ENCODE results near the gene SLC16A2. TPM values are rescaled to one million over a fixed set of nuclear protein-coding genes. Genes with fewer than 3 reads are reported as not detected.

The SLC16A2 gene
- total and polyA plus RNA-seq, 9 donors: 18.9 to 56.0 (median 45.1) TPM

GRCh38 chrX:74434336-74434735 lies 13.0 kb downstream of the SLC16A2 start:
- no peak for DNase-seq
- no CpG with 5 or more reads among the region's 1 CpG for WGBS (ENCODE audit: insufficient coverage)

GRCh38 chrX:74437530-74437929 lies 16.2 kb downstream of the SLC16A2 start:
- no peaks in the 10 kb centered on the region for H3K36me3 ChIP-seq (ENCODE audit: control insufficient read depth, insufficient read depth, low read length)
- H3K4me1 ChIP-seq (ENCODE audit: control insufficient read depth, insufficient read depth, low read length): peaks cover 4% of the 10 kb centered on the region
- peaks cover 13% of the 10 kb centered on the region for H3K27me3 ChIP-seq (ENCODE audit: control insufficient read depth, insufficient read depth, low read length)
- H3K27ac ChIP-seq (ENCODE audit: low read length): no peak overlapping the region
- no peaks in the 10 kb centered on the region for H3K9me3 ChIP-seq (replicated peaks; ENCODE audit: control insufficient read depth, low read depth, low read length)
- 60% methylated on average over 1 of the region's 2 CpGs for WGBS (ENCODE audit: insufficient coverage)
- H3K4me3 ChIP-seq (ENCODE audit: low read length): no peak overlapping the region
- no peak for DNase-seq

More at GRCh38 chrX:74434336-74434735, 13.0 kb downstream of the SLC16A2 start:
- H3K4me3 ChIP-seq (ENCODE audit: low read length): no peak overlapping the region
- no peaks in the 10 kb centered on the region for H3K9me3 ChIP-seq (replicated peaks; ENCODE audit: control insufficient read depth, low read depth, low read length)
- H3K27ac ChIP-seq (ENCODE audit: low read length): no peak overlapping the region
- peaks cover 2% of the 10 kb centered on the region for H3K4me1 ChIP-seq (ENCODE audit: control insufficient read depth, insufficient read depth, low read length)
- H3K27me3 ChIP-seq (ENCODE audit: control insufficient read depth, insufficient read depth, low read length): peaks cover 11% of the 10 kb centered on the region
- H3K36me3 ChIP-seq (ENCODE audit: control insufficient read depth, insufficient read depth, low read length): no peaks in the 10 kb centered on the region

- no peaks in the 10 kb centered on the region for H3K36me3 ChIP-seq (ENCODE audit: control insufficient read depth, insufficient read depth, low read length)
- 45% methylated on average over 2 of the region's 3 CpGs for WGBS (ENCODE audit: insufficient coverage)
- no peak overlapping the region for H3K4me3 ChIP-seq (ENCODE audit: low read length)
- DNase-seq: peak; percentile 52
- peaks cover 19% of the 10 kb centered on the region for H3K27me3 ChIP-seq (ENCODE audit: control insufficient read depth, insufficient read depth, low read length)
- H3K4me1 ChIP-seq (ENCODE audit: control insufficient read depth, insufficient read depth, low read length): peaks cover 4% of the 10 kb centered on the region
- H3K9me3 ChIP-seq (replicated peaks; ENCODE audit: control insufficient read depth, low read depth, low read length): no peaks in the 10 kb centered on the region
- H3K27ac ChIP-seq (ENCODE audit: low read length): peak overlapping the region; percentile 35
Observed at GRCh38 chrX:74438764-74439163, 17.5 kb downstream of the SLC16A2 start.

- Histone ChIP-seq H3K4me1 (ENCODE audit: control insufficient read depth, insufficient read depth, low read length) (no peaks in the 10 kb centered on the region), H3K27me3 (ENCODE audit: control insufficient read depth, insufficient read depth, low read length) (peaks cover 10% of the 10 kb centered on the region), H3K4me3 (ENCODE audit: low read length) (no peak overlapping the region), H3K36me3 (ENCODE audit: control insufficient read depth, insufficient read depth, low read length) (no peaks in the 10 kb centered on the region), H3K27ac (ENCODE audit: low read length) (no peak overlapping the region), H3K9me3 (replicated peaks; ENCODE audit: control insufficient read depth, low read depth, low read length) (no peaks in the 10 kb centered on the region)
- no CpG with 5 or more reads among the region's 6 CpGs for WGBS (ENCODE audit: insufficient coverage)
- no peak for DNase-seq
Observed at GRCh38 chrX:74445099-74445498, 23.8 kb downstream of the SLC16A2 start.

GRCh38 chrX:74446876-74447275 lies 25.6 kb downstream of the SLC16A2 start:
- WGBS (ENCODE audit: insufficient coverage): no CpG with 5 or more reads among the region's 1 CpG
- Histone ChIP-seq H3K9me3 (replicated peaks; ENCODE audit: control insufficient read depth, low read depth, low read length) (no peaks in the 10 kb centered on the region), H3K4me1 (ENCODE audit: control insufficient read depth, insufficient read depth, low read length) (peaks cover under 1% of the 10 kb centered on the region), H3K4me3 (ENCODE audit: low read length) (no peak overlapping the region), H3K36me3 (ENCODE audit: control insufficient read depth, insufficient read depth, low read length) (no peaks in the 10 kb centered on the region), H3K27me3 (ENCODE audit: control insufficient read depth, insufficient read depth, low read length) (peaks cover 8% of the 10 kb centered on the region), H3K27ac (ENCODE audit: low read length) (no peak overlapping the region)
- no peak for DNase-seq

- Histone ChIP-seq H3K27me3 (ENCODE audit: control insufficient read depth, insufficient read depth, low read length) (peaks cover 2% of the 10 kb centered on the region), H3K9me3 (replicated peaks; ENCODE audit: control insufficient read depth, low read depth, low read length) (no peaks in the 10 kb centered on the region), H3K4me3 (ENCODE audit: low read length) (no peak overlapping the region), H3K4me1 (ENCODE audit: control insufficient read depth, insufficient read depth, low read length) (peaks cover 3% of the 10 kb centered on the region), H3K27ac (ENCODE audit: low read length) (no peak overlapping the region), H3K36me3 (ENCODE audit: control insufficient read depth, insufficient read depth, low read length) (no peaks in the 10 kb centered on the region)
- WGBS (ENCODE audit: insufficient coverage): 83% methylated on average over 4 of the region's 5 CpGs
- no peak for DNase-seq
Observed at GRCh38 chrX:74448669-74449068, 27.4 kb downstream of the SLC16A2 start.

GRCh38 chrX:74449322-74449936 lies 28.1 kb downstream of the SLC16A2 start:
- no peak overlapping the region for H3K4me3 ChIP-seq (ENCODE audit: low read length)
- peaks cover 3% of the 10 kb centered on the region for H3K4me1 ChIP-seq (ENCODE audit: control insufficient read depth, insufficient read depth, low read length)
- H3K9me3 ChIP-seq (replicated peaks; ENCODE audit: control insufficient read depth, low read depth, low read length): no peaks in the 10 kb centered on the region
- no peak for DNase-seq
- H3K36me3 ChIP-seq (ENCODE audit: control insufficient read depth, insufficient read depth, low read length): no peaks in the 10 kb centered on the region
- H3K27ac ChIP-seq (ENCODE audit: low read length): no peak overlapping the region
- peaks cover 2% of the 10 kb centered on the region for H3K27me3 ChIP-seq (ENCODE audit: control insufficient read depth, insufficient read depth, low read length)
- 67% methylated on average over 1 of the region's 2 CpGs for WGBS (ENCODE audit: insufficient coverage)

GRCh38 chrX:74449937-74450330 lies 28.6 kb downstream of the SLC16A2 start:
- Histone ChIP-seq H3K27me3 (ENCODE audit: control insufficient read depth, insufficient read depth, low read length) (peaks cover 2% of the 10 kb centered on the region), H3K9me3 (replicated peaks; ENCODE audit: control insufficient read depth, low read depth, low read length) (no peaks in the 10 kb centered on the region), H3K27ac (ENCODE audit: low read length) (no peak overlapping the region), H3K36me3 (ENCODE audit: control insufficient read depth, insufficient read depth, low read length) (no peaks in the 10 kb centered on the region), H3K4me3 (ENCODE audit: low read length) (no peak overlapping the region), H3K4me1 (ENCODE audit: control insufficient read depth, insufficient read depth, low read length) (peaks cover 3% of the 10 kb centered on the region)
- WGBS (ENCODE audit: insufficient coverage): 0% methylated on average over 1 of the region's 3 CpGs
- no peak for DNase-seq

- DNase-seq: no peak
Observed at GRCh38 chrX:74450803-74451449, 29.6 kb downstream of the SLC16A2 start.

GRCh38 chrX:74451450-74452198 lies 30.3 kb downstream of the SLC16A2 start:
- peaks cover 3% of the 10 kb centered on the region for H3K4me1 ChIP-seq (ENCODE audit: control insufficient read depth, insufficient read depth, low read length)
- H3K27ac ChIP-seq (ENCODE audit: low read length): no peak overlapping the region
- WGBS (ENCODE audit: insufficient coverage): 57% methylated on average over 2 of the region's 5 CpGs
- peak; percentile 7 for DNase-seq
- H3K9me3 ChIP-seq (replicated peaks; ENCODE audit: control insufficient read depth, low read depth, low read length): no peaks in the 10 kb centered on the region
- peaks cover 6% of the 10 kb centered on the region for H3K27me3 ChIP-seq (ENCODE audit: control insufficient read depth, insufficient read depth, low read length)
- no peaks in the 10 kb centered on the region for H3K36me3 ChIP-seq (ENCODE audit: control insufficient read depth, insufficient read depth, low read length)
- H3K4me3 ChIP-seq (ENCODE audit: low read length): no peak overlapping the region

More at GRCh38 chrX:74450803-74451449, 29.6 kb downstream of the SLC16A2 start:
- Histone ChIP-seq H3K27ac (ENCODE audit: low read length) (no peak overlapping the region), H3K27me3 (ENCODE audit: control insufficient read depth, insufficient read depth, low read length) (peaks cover 5% of the 10 kb centered on the region), H3K4me1 (ENCODE audit: control insufficient read depth, insufficient read depth, low read length) (peaks cover 3% of the 10 kb centered on the region), H3K9me3 (replicated peaks; ENCODE audit: control insufficient read depth, low read depth, low read length) (no peaks in the 10 kb centered on the region), H3K36me3 (ENCODE audit: control insufficient read depth, insufficient read depth, low read length) (no peaks in the 10 kb centered on the region), H3K4me3 (ENCODE audit: low read length) (no peak overlapping the region)
- WGBS (ENCODE audit: insufficient coverage): 83% methylated on average over 1 of the region's 1 CpG
